HCT116 (cell line): Measurements from ENCODE around the gene HOXA11. TPM values are rescaled to one million over a fixed set of nuclear protein-coding genes. Genes with fewer than 3 reads are reported as not detected.

Source experiments
- ATAC-seq: fragments of 200-7000 bp; cut with Tn5 transposase; 2 replicates; pipeline ENCODE4 v1.9.1; 2020; ENCODE audit warnings: mild to moderate bottlenecking, moderate library complexity
- BruUV-seq: library from RNA; stranded (reverse); fragments of 400-500 nt; replicated peaks from 2 replicates; lab custom pipeline; 2021; lab: Mats Ljungman, UMichigan
- CTCF ChIA-PET: fragments of 300-600 bp; sonication (Branson Sonifier 250); formaldehyde crosslinking; loops from one replicate; lab custom pipeline; 2021; ENCODE audit warnings: antibody characterized with exemption; lab: Charles Lee
- POLR2A ChIA-PET: fragments of 300-600, 350-600 bp; sonication (Branson Sonifier 250); formaldehyde crosslinking; loops from one replicate; lab custom pipeline; 2021; ENCODE audit warnings: antibody characterized with exemption; lab: Charles Lee
- RAD21 ChIA-PET, 2 experiments: fragments of 300-600 bp; sonication (Branson Sonifier 250); formaldehyde crosslinking; loops; one replicate each; lab custom pipeline; 2023; ENCODE audit warnings: low total read pairs in 2 of 2; ENCODE audit not compliant: uncharacterized antibody in 2 of 2, unreplicated experiment in 2 of 2, low non-redundant PET in 1 of 2; lab: Charles Lee
- DNase-seq: peaks from one replicate; pipeline ENCODE4 v3.0.0-alpha.2; 2010; ENCODE audit warnings: low read depth, low spot score
- H2AFZ ChIP-seq: fragments of 200-600 bp; shearing (Covaris generic), sonication (generic); 2 replicates; pipeline ENCODE4 v1.6.1; 2017; ENCODE audit warnings: low read depth, mixed run types, mixed read lengths, antibody characterized with exemption, low read length; ENCODE audit not compliant: poor library complexity, severe bottlenecking
- H3K27ac ChIP-seq: 2 replicates; pipeline ENCODE4 v1.5.1; 2012; ENCODE audit warnings: low read depth, low read length
- H3K27me3 ChIP-seq: fragments of 200-600 bp; sonication (generic); 2 replicates; pipeline ENCODE4 v1.6.1; 2016; ENCODE audit warnings: mixed run types, low read length, mixed read lengths; ENCODE audit not compliant: insufficient read depth
- H3K36me3 ChIP-seq, 2 experiments: fragments of 200-500 bp in 1 of 2; fragments of 200-600 bp in 1 of 2; sonication (Bioruptor generic) in 1 of 2; sonication (generic) in 1 of 2; 2 replicates each; pipeline versions ENCODE4 v1.5.1 to v1.6.1; 2014 to 2016; ENCODE audit warnings: low read length in 2 of 2, inconsistent platforms in 1 of 2, mixed read lengths in 1 of 2, mixed run types in 1 of 2; ENCODE audit not compliant: insufficient read depth in 2 of 2, control insufficient read depth in 1 of 2
- H3K4me1 ChIP-seq, 2 experiments: fragments of 200-600 bp in 1 of 2; sonication (generic) in 1 of 2; 2 replicates each; pipeline versions ENCODE4 v1.5.1 to v1.6.1; 2012 to 2017; ENCODE audit warnings: low read length in 2 of 2, inconsistent platforms in 1 of 2, mild to moderate bottlenecking in 1 of 2, mixed read lengths in 1 of 2, mixed run types in 1 of 2, moderate library complexity in 1 of 2; ENCODE audit not compliant: insufficient read depth in 2 of 2, control insufficient read depth in 1 of 2
- H3K4me2 ChIP-seq: fragments of 200-600 bp; sonication (generic); 2 replicates; pipeline ENCODE4 v1.6.1; 2017; ENCODE audit warnings: mixed run types, low read length, mixed read lengths
- H3K4me3 ChIP-seq, 2 experiments: fragments of 200-600 bp in 1 of 2; sonication (generic) in 1 of 2; replicated peaks in 1 of 2; 2 replicates each; pipeline ENCODE4 v1.5.1; 2011 to 2016; ENCODE audit warnings: low read length in 2 of 2, control low read depth in 1 of 2, low read depth in 1 of 2, mild to moderate bottlenecking in 1 of 2, mixed read lengths in 1 of 2, mixed run types in 1 of 2
- H3K79me2 ChIP-seq: fragments of 200-600 bp; sonication (generic); 2 replicates; pipeline ENCODE4 v1.6.1; 2017; ENCODE audit warnings: mild to moderate bottlenecking, mixed run types, low read length, moderate library complexity, mixed read lengths; ENCODE audit not compliant: insufficient read depth
- H3K9ac ChIP-seq: fragments of 200-600 bp; sonication (generic); 2 replicates; pipeline ENCODE4 v1.6.1; 2016; ENCODE audit warnings: low read length, mixed read lengths
- H3K9me2 ChIP-seq: fragments of 200-600 bp; sonication (generic), shearing (Covaris generic); 2 replicates; pipeline ENCODE4 v1.6.1; 2017; ENCODE audit warnings: mixed run types, mild to moderate bottlenecking, moderate library complexity; ENCODE audit not compliant: insufficient read depth
- H3K9me3 ChIP-seq, 2 experiments: fragments of 200-500 bp in 1 of 2; fragments of 200-600 bp in 1 of 2; sonication (Bioruptor generic) in 1 of 2; sonication (generic) in 1 of 2; 2 replicates each; pipeline ENCODE4 v1.6.1; 2014 to 2017; ENCODE audit warnings: low read length in 2 of 2, mixed read lengths in 2 of 2, inconsistent platforms in 1 of 2, low read depth in 1 of 2, mild to moderate bottlenecking in 1 of 2, mixed run types in 1 of 2, moderate library complexity in 1 of 2; ENCODE audit not compliant: control insufficient read depth in 1 of 2, insufficient read depth in 1 of 2
- H4K20me1 ChIP-seq: fragments of 200-600 bp; sonication (generic), shearing (Covaris generic); 2 replicates; pipeline ENCODE4 v1.6.1; 2017; ENCODE audit warnings: mixed run types, mild to moderate bottlenecking, moderate library complexity; ENCODE audit not compliant: insufficient read depth
- CBX3 ChIP-seq: IDR thresholded peaks from 2 replicates; pipeline ENCODE4 v1.6.1; 2012; ENCODE audit warnings: low read depth
- CEBPB ChIP-seq: IDR thresholded peaks from 2 replicates; pipeline ENCODE4 v1.6.1; 2012; ENCODE audit warnings: low read depth
- CTCF ChIP-seq, 3 experiments: fragments of 200-600 bp in 1 of 3; sonication (generic) in 1 of 3; IDR thresholded peaks in 2 of 3; conservative IDR thresholded peaks in 1 of 3; 2 replicates each; pipeline ENCODE4 v1.5.1; 2012 to 2017; ENCODE audit warnings: low read depth in 2 of 3, low read length in 2 of 3, antibody characterized with exemption in 1 of 3, borderline replicate concordance in 1 of 3, control low read depth in 1 of 3, mild to moderate bottlenecking in 1 of 3, mixed read lengths in 1 of 3, mixed run types in 1 of 3, moderate library complexity in 1 of 3; ENCODE audit not compliant: insufficient read depth in 1 of 3
- EGR1 ChIP-seq: IDR thresholded peaks from 2 replicates; pipeline ENCODE4 v1.6.1; 2012; ENCODE audit warnings: low read depth
- ELF1 ChIP-seq: IDR thresholded peaks from 2 replicates; pipeline ENCODE4 v1.6.1; 2012; ENCODE audit warnings: low read depth, borderline replicate concordance
- EZH2 ChIP-seq: fragments of 200-600 bp; sonication (generic); IDR thresholded peaks from 2 replicates; pipeline ENCODE4 v1.6.1; 2017; ENCODE audit warnings: antibody characterized with exemption, mixed run types
- EZH2phosphoT487 ChIP-seq: fragments of 200-600 bp; IDR thresholded peaks from 2 replicates; pipeline ENCODE4 v1.6.1; 2018; ENCODE audit warnings: antibody characterized with exemption, borderline replicate concordance
- FOSL1 ChIP-seq: IDR thresholded peaks from 2 replicates; pipeline ENCODE4 v1.6.1; 2012; ENCODE audit warnings: low read depth
- JUND ChIP-seq: IDR thresholded peaks from 2 replicates; pipeline ENCODE4 v1.6.1; 2012
- POLR2A ChIP-seq: IDR thresholded peaks from 2 replicates; pipeline ENCODE4 v1.7.0; 2011; ENCODE audit warnings: borderline replicate concordance; ENCODE audit not compliant: insufficient read depth, insufficient read length; ENCODE audit errors: extremely low read depth
- POLR2AphosphoS5 ChIP-seq: IDR thresholded peaks from 2 replicates; pipeline ENCODE4 v1.6.1; 2011; ENCODE audit warnings: mild to moderate bottlenecking, low read depth, low read length, moderate library complexity
- SP1 ChIP-seq: IDR thresholded peaks from 2 replicates; pipeline ENCODE4 v1.6.1; 2012; ENCODE audit warnings: low read depth
- SRF ChIP-seq: IDR thresholded peaks from 2 replicates; pipeline ENCODE4 v1.6.1; 2012; ENCODE audit warnings: low read depth
- TCF7L2 ChIP-seq: IDR thresholded peaks from 2 replicates; pipeline ENCODE4 v1.7.0; 2011; ENCODE audit warnings: borderline replicate concordance, inconsistent platforms; ENCODE audit not compliant: insufficient read depth, insufficient read length; ENCODE audit errors: extremely low read depth
- YY1 ChIP-seq: IDR thresholded peaks from 2 replicates; pipeline ENCODE4 v1.6.1; 2011; ENCODE audit warnings: low read length, low read depth, moderate library complexity, mild to moderate bottlenecking; ENCODE audit not compliant: insufficient replicate concordance; ENCODE audit errors: extremely low read depth
- ZBTB33 ChIP-seq: IDR thresholded peaks from 2 replicates; pipeline ENCODE4 v1.6.1; 2011; ENCODE audit warnings: mild to moderate bottlenecking, low read length, moderate library complexity; ENCODE audit not compliant: insufficient replicate concordance; ENCODE audit errors: extremely low read depth
- ZFX ChIP-seq: fragments of 450-650 bp; IDR thresholded peaks from 2 replicates; pipeline ENCODE4 v1.6.1; 2017
- intact Hi-C: fragments of 100-400 bp; cut with micrococcal nuclease; formaldehyde crosslinking; loops from 2 replicates; pipeline ENCODE4 v1.10.0; 2022
- total RNA-seq: library from RNA; stranded (reverse); gene quantifications from one replicate; pipeline ENCODE4 v1.2.1, GENCODE V29; 2021; ENCODE audit not compliant: unreplicated experiment

Gene HOXA11
- total RNA-seq, 1 experiment from 2014 or later, result 6.8 TPM

- no peak for TF ChIP-seq TCF7L2
- no peak for TF ChIP-seq JUND
- TF ChIP-seq ELF1, result no peak
Measured at GRCh38 chr7:27145914-27146412, 39.1 kb downstream of the HOXA11 start (continued).

- Histone ChIP-seq H2AFZ (no peak overlapping the region), H3K4me3 (no peak overlapping the region)
- no TSS peak for BruUV-seq
Measured at GRCh38 chr7:27145165-27145913, 39.7 kb downstream of the HOXA11 start.

More at GRCh38 chr7:27145165-27145913, 39.7 kb downstream of the HOXA11 start:
- DNase-seq (no peak), ATAC-seq (no peak)
- ChIA-PET RAD21 (no interaction called here), POLR2A (no interaction called here), CTCF (no interaction called here)
- H3K4me2 ChIP-seq, result no peak overlapping the region
- no peak overlapping the region for H3K9ac ChIP-seq
- intact Hi-C loops, result no loop called here
- no peak overlapping the region for H3K27ac ChIP-seq
- no peaks in the 10 kb centered on the region for H4K20me1 ChIP-seq
- peaks cover 32% of the 10 kb centered on the region for H3K79me2 ChIP-seq
- H3K36me3 ChIP-seq, result peaks cover 8 to 12% of the 10 kb centered on the region in 2 experiments; a peak in 3 of 4 replicates
- H3K9me3 ChIP-seq, result no peaks in the 10 kb centered on the region
- H3K27me3 ChIP-seq, result no peaks in the 10 kb centered on the region
- H3K9me2 ChIP-seq, result no peaks in the 10 kb centered on the region
- no peak for TF ChIP-seq SP1
- TF ChIP-seq CTCF (IDR thresholded peaks at IDR 0.05 in 2 of 3, conservative IDR thresholded peaks at IDR 0.05 in 1 of 3; ENCODE audit: borderline replicate concordance in 1 of 3, insufficient read depth in 1 of 3, low read depth in 2 of 3, low read length in 2 of 3), result no peak
- TF ChIP-seq CBX3, result no peak
- TF ChIP-seq EZH2, result no peak
- TF ChIP-seq ZFX, result no peak
- TF ChIP-seq POLR2A, result no peak
- TF ChIP-seq ZBTB33, result no peak
- no peak for TF ChIP-seq JUND
- TF ChIP-seq CEBPB, result no peak
- TF ChIP-seq YY1, result no peak
- TF ChIP-seq TCF7L2, result no peak
- no peak for TF ChIP-seq FOSL1
- no peak for TF ChIP-seq EGR1
- no peak for TF ChIP-seq POLR2AphosphoS5
- no peak for TF ChIP-seq EZH2phosphoT487
- no peak for TF ChIP-seq SRF
- peaks cover 15 to 31% of the 10 kb centered on the region in 2 experiments for H3K4me1 ChIP-seq
